ENCODE measurements around the gene OPN1LW.
"Not testable (repeated sequence)": the region's sequence is repeated elsewhere in the genome, so short reads cannot be mapped to it uniquely, and the experiment has no call there.

Gene OPN1LW

DNA sequence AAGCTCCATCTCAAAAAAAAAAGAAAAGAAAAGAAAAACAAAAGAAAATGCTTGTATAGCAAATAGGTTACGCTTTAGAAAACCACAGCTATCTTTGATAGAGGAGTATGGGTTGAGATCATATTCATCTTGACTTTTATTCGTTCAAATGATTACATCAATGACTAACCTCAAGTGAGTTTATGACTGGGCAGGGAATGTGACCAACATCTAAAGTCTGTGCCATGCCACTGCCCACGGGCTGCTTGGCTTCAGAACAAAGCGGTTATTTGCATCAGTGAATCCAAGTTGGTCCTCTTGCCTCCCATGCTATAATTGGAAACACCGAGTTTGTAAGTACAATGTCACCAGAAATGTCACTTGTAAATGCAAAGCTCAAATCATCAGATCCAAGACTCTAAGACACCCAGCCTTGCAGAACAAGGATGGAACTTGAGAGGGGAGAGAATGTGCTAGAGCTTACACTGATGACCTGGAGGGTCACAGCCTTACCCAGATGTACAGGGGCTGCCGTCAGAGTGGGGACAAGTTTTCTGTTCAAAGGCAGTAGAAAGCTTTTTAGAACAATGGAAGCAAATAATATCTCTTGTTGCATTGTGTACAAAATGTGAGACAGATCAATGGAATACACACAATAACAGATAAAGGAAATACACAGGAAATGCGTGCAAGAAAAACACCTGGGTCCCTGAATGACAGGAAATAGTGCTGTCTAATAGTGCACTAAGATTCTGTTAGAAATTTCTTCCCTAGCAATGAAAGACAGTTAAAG lies 8.4 kb upstream of the OPN1LW start:
- DNase-seq = no peak

- DNase-seq = peak; percentile 91
Observed at GRCh38 chrX:154136627-154137161, 7.3 kb upstream of the OPN1LW start.

- DNase-seq = no peak
Observed at GRCh38 chrX:154138857-154139256, 5.2 kb upstream of the OPN1LW start.

DNA sequence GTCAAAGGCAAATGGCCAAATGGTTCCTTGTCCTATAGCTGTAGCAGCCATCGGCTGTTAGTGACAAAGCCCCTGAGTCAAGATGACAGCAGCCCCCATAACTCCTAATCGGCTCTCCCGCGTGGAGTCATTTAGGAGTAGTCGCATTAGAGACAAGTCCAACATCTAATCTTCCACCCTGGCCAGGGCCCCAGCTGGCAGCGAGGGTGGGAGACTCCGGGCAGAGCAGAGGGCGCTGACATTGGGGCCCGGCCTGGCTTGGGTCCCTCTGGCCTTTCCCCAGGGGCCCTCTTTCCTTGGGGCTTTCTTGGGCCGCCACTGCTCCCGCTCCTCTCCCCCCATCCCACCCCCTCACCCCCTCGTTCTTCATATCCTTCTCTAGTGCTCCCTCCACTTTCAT lies 3.8 kb upstream of the OPN1LW start:
- DNase-seq = no peak

DNA sequence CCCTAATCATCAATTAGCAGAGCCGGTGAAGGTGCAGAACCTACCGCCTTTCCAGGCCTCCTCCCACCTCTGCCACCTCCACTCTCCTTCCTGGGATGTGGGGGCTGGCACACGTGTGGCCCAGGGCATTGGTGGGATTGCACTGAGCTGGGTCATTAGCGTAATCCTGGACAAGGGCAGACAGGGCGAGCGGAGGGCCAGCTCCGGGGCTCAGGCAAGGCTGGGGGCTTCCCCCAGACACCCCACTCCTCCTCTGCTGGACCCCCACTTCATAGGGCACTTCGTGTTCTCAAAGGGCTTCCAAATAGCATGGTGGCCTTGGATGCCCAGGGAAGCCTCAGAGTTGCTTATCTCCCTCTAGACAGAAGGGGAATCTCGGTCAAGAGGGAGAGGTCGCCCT lies 3.3 kb upstream of the OPN1LW start:
- no peak for DNase-seq

- no peak for DNase-seq
Observed at GRCh38 chrX:154142386-154142785, 1.7 kb upstream of the OPN1LW start.

GRCh38 chrX:154142950-154143745 lies 895 bp upstream of the OPN1LW start:
- no peak for DNase-seq

DNA sequence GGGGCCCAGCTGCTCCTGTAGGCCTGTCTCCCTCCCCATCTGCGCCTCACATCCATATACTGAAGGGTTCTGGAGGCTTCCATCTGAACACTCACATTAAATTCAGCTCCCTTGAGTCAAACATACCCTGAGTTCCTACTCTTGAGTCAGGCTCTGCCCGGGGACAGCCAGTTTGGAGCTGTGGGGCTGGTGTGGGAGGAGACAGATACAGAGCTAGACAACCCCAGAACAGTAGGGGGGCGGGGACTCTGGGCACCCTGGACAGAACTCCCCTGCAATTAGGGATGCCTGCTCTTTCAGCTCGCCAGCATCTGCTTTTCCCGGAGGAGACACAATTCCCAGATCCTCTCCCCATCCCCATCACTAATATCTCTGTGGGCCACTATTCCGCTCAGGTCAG lies 7.0 kb downstream of the OPN1LW start:
- DNase-seq = not testable (repeated sequence)

- DNase-seq = not testable (repeated sequence)
Observed at GRCh38 chrX:154156221-154156620, 12.2 kb downstream of the OPN1LW start.

- not testable (repeated sequence) for DNase-seq
Observed at GRCh38 chrX:154157207-154157606, 13.2 kb downstream of the OPN1LW start.

DNA sequence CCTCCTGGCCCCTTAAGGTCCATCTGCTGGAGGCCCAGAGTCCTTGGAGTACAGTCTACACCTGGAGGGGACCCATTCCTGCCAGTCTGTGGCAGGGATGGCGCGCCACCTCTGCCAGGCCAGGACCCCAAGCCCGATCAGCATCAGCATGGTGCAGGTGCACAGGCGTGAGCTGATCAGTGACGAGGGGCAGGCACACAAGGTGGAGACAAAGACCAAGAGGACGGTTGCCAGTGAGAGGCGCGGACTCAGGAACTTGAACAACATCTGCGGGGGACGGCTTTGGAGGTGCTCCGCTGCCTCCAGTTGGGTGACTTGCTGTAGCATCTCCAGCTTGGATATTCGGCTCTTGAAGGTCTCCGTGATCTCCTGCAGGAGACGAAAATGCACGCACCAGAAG lies 15.3 kb downstream of the OPN1LW start:
- DNase-seq = not testable (repeated sequence)

- not testable (repeated sequence) for DNase-seq
Observed at GRCh38 chrX:154164902-154165301, 20.9 kb downstream of the OPN1LW start.

DNA sequence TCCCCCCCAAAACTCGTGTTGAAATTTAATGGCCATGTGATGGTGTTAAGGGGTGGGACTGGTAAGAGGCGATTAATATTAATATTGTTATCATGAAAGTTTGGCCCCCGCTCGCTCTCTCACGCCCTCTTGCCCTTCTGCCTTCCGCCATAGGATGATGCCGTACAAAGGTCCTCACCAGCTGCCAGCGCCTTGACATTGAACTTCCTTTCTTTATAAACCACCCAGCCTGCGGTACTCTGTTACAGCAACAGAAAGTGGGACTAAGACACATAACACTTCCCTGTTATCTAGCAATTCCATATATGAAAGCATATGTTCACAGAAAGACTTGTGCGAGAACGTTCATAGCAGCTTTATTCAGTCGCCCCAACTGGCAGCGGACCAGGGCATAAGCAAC lies 24.3 kb downstream of the OPN1LW start:
- not testable (repeated sequence) for DNase-seq

DNA sequence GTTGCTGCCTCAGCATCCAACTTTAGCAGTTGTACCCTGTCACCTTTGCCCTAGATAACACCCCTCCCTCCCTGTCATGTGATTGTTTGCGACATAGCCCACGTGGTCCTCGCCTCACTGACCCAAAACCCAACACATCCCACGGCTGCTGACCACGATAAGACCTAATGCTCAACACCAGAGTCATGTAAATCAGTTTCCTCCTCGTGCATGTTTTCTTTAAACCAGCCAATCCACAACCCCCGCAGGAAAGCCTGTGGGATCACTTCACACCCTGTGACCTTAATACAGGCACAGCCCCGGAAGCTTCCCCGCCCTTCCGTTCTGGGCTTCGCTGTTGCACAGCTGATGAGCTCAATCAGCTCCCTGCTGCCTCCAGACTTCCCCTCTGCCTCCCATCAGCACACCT lies 28.5 kb downstream of the OPN1LW start:
- DNase-seq = not testable (repeated sequence)

DNA sequence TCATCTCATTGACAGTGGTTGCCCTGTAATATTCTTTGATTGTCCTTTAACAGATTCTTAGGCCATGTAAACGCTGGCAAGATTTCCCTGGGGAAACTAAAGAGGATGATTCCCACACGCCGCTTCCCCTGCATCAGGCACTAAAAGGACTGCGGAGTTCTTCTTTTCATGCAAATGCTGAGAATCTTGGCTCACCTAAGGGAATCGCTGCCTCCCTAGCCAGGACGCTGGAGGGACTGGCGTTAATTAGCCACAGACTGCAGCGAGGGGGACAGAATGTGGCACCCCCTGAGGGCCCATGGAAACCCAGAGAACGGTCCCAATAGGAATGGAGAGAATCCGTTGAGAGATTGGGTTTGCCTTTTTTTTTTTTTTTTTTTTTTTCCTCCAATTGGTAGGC lies 30.3 kb downstream of the OPN1LW start:
- not testable (repeated sequence) for DNase-seq

DNA sequence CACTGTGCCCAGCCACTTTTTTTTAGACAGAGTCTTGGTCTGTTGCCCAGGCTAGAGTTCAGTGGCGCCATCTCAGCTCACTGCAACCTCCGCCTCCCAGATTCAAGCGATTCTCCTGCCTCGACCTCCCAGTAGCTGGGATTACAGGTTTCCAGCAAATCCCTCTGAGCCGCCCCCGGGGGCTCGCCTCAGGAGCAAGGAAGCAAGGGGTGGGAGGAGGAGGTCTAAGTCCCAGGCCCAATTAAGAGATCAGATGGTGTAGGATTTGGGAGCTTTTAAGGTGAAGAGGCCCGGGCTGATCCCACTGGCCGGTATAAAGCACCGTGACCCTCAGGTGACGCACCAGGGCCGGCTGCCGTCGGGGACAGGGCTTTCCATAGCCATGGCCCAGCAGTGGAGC lies 38.3 kb downstream of the OPN1LW start, which contains the start of gene OPN1MW:
TSS of gene OPN1MW (plus strand) at position 301 of the 400 bp plus-strand sequence. CDS start at position 383, 82 bp downstream.
- DNase-seq = not testable (repeated sequence)

DNA sequence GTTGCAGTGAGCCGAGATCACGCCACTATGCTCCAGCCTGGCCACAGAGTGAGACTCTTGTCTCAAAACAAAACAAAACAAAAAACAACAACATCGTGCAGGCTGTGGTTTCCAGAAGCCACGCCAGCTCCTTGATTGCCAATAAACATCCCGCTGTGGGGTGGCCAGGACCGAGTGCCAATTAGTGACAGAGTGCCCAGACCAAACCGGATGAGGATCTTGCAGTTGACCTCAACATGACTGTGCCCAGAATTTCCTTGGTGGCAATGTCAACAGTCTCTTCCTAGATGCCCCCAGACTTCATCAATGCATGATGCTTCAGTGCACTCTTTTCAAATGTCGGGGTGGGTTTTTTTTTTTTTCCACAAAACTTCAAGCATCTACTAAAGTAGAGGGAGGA lies 39.8 kb downstream of the OPN1LW start:
- DNase-seq = not testable (repeated sequence)

- not testable (repeated sequence) for DNase-seq
Observed at GRCh38 chrX:154192846-154193245, 48.8 kb downstream of the OPN1LW start.

DNA sequence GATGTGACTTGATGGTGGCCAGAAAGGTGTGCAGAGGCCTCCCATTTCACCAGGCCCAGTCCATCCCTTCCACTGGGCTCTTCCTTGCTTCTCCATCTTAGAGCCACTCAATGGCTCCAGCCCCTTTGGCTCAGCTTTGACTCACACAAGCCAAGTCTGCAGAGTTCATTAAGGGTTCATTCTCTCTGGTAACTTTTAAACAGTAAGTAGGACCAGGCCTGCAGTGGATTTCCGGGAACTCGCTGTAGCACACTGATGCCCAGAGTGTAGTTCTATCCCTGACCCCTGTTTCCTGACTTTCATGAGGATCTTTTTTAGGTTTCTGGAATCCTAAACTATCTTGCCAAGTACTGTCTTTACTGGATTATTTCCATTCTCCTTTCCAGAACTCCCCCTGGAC lies 50.3 kb downstream of the OPN1LW start:
- DNase-seq = not testable (repeated sequence)

- DNase-seq = not testable (repeated sequence)
Observed at GRCh38 chrX:154196466-154196865, 52.4 kb downstream of the OPN1LW start.

All from retina (tissue), 1 donor.